GM19351 (cell line): ENCODE measurements around the gene SMAD5.

Experiments used
- ATAC-seq: cut with Tn5 transposase; IDR thresholded peaks from one replicate; pipeline ENCODE4 v1.9.1; 2021; ENCODE audit warnings: mild to moderate bottlenecking, moderate library complexity; ENCODE audit not compliant: unreplicated experiment

SMAD5 gene

DNA sequence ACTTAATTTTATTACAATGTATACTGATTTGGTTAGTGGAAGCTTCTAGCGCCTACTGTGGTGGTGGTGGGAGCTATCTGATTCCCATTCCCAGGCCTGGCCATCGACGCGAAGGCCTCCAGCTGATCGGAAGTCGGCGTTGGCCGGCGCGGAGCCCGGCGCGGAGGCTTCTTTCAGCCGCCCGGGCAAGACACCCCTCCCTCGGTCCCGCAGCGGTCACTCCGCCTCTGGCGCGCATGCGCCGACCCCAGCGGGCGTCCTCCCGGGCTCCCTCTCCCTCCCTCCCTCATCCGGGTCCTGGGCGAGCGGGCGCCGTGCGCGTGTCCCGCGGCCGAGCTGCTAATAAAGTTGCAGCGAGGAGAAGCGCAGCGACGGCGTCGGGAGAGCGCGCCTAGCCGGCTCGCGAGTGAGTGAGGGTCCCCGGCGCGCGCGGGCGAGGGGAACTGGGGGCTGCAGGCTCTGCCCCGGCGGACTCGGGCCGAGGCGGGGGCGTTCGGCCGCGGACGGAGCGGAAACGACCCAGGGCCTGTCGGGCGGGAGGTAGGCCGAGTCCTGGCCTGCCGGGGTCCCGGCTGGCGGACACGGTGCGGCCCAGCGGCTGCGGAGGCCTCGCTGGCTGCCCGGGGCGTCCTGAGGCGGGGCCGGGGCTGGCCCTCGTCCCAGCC lies at the start of gene SMAD5:
Gene SMAD5 (plus strand): TSS at position 289 of the 665 bp plus-strand sequence. CDS start 20,916 bp downstream, outside the sequence.
- ATAC-seq: peak; percentile 91

DNA sequence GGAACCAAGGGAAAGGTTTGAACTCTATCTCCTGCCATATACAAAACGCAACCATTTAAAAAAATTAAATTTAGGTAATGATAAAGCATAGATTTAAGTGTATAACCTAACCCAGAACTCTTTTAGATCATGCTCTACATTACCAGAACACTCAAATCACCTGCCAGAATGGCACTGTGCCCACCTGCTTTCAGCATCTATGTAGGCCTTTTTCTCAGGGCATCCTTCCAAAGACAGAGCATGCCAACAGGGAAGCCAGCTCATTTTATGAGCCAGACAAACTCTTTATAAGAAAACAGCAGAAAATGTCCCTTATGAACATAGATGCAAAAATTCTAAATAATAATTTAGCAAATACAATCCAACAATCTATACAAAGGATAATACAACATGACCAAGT lies 47.9 kb upstream of the SMAD5 start:
- no peak for ATAC-seq

DNA sequence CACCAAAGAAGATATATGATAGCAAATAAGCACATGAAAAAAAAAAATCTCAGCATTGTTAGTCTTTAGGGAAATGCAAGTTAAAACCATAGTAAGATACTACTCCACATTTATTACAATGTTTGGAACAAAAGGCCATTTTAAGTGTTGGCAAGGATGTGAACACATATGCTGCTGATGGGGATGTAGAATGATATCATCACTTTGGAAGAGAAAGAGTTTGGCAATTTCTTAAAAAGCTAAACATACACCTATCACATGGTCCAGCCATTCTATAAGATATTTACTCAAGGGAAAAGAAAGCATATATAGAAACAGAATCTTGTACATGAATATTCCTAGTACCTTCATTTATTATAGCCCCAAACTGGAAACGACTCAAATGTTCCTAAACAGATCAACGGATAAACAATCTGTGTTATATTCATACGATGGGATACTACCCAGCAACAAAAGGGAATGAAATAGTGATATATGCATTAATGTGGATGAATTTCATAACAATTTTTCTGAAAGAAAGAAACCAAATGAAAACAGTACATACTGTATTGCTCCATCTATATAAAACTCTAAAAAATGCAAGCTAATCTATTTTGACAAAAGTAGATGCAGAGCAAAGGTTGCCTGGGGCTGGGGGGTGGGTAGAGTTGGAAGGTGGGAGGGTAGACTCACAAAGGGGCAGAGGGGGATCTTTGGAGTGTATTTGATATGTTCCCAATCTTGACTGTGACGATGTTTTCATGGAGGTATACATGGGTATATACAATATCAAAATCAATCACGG lies 45.7 kb upstream of the SMAD5 start:
- no peak for ATAC-seq

DNA sequence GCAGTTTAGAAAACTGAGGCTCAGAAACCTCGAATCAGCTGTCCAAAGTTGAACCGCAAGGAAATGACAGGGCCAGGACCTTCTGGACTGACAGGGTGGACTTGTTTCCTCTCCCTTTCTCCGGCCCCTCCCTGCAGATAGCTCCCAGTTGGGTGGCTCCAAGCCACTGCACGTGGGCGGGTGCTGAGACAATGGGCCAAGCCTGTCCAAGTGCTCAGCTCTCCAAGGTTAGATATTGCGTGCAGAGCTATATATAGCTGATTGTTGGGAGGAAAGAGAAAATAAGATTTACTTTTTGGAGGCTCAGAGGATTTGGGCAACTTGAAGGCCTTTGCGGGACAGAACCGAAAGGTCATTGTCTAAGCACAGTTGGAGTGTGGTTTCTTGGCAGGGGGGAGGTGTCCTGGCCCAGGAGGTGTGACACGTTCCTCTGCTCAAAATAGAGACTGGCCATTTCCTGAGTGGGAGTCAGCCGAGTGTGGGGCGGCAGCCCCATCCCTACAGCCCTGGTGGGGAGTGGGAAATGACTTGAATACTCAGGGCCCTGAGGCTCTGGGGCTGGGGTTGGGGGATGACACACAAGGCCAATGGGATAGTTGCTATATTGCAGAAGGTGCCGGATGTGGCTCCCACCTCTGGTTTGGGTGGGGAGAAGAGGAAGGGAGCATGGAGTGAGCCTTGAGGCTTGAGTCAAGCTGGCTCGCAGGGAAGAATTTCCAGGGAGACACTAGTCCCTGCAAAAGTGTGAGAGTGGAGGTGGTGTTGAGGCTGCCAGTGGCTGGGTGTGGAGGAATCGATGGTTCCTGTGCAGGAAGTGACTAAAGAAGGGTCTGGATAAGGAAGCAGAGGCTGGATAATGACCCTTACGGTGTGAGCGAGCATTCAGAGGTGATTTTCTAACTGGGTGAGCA lies 44.4 kb upstream of the SMAD5 start:
- ATAC-seq: no peak

DNA sequence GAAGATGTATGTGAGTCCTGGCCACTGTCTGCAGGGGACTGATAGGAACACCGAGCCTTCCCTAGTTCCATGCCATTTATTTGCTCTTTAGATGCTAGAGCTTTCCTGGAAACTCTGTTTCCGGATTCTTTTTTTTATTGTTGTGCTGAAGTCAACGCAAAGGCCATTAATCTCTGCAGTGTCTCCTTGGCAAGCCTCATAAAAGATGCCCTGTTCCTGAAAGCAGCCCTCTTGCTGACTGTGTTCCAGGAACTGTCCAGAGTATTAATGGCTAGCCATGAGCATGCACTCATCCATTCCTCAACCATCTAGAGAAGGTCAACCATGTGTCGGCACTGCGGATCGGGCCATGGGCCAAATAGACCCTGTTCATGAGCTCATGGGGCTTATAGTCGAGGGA lies 42.9 kb upstream of the SMAD5 start:
- no peak for ATAC-seq

DNA sequence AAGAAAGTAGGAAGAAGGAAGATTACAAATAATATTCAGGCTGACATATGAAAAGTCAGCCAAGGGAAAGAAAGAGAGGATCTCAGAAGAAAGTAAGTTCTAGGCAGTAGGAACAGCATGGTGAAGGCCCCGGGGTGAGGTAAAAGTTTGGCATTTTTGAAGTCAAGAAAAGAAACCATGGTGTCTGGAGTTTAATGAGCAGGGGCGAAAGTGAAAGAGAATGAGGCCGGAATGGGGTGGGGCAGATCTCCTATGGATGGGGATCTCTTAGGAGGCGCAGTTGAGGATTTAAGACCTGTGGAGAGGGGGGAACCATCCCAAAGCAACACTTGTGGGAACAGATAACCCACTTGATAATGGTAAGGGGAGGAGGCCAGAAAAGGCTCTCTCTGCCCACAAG lies 42.3 kb upstream of the SMAD5 start:
- no peak for ATAC-seq

DNA sequence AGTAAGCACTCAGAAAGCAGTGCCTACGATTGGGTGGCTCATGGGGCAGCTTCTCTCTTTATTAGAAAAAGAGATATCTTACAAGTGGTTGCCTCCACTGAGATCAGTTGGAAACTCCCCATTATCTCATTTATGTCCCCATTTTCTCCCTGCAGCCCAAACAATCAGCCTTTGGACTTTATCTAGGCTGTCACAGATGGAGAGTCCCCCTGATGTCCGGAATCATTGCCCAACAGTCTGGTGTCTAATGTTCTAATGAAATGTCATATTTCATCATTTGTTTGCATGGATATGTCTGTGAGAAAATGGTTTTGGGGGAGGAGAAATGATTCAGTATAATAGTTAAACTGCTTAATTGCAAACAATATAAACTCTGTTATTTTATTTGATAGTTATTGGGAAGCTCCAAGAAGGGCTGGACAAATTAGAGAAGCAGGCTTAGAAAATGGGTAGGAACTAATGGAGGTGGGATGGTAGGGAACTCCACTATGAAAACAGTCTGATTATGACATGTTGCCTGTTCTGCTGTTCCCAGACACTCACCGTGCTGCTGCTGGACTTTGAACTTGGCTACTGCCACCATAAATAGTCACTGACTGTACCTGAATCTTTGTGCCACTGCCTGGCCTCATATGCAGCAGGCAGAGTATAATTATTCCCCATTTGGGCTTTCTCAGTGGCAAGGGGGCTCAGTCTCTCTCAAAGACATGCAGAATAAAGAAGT lies 38.3 kb upstream of the SMAD5 start:
- ATAC-seq: no peak

DNA sequence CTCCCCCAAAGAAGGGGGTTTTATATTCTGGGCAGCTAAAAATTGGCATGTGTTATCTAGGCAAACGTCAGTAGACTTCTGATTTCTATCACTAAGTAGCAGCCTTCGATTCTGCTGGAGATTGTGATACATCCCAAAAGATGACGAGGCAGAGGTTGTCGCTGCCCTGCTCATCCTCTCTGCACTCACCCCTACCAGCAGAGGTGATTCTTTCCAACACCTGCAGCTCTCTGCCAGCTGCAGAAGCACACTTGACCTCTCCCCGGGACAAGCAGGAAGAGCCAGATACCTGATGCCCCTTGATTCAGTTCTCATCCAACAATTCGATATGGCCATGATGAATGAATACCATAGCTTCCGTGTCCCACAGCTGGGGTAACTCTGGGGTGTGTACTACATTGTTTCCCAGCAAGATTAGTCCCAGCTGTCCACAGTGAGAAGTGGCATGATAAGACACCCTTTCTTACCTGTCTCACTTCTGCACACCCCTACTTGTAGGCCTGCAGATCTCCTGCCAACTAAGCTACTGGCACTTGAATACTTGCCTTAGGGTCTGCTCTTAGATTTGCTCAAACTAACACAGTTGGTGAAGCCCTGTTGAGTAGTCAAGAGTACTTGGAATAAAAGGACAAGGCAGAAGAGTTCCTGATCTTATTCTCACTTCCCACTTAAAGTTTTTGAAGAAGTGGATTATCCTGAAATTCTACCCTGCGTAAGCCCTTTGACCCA lies 37.6 kb upstream of the SMAD5 start:
- no peak for ATAC-seq

DNA sequence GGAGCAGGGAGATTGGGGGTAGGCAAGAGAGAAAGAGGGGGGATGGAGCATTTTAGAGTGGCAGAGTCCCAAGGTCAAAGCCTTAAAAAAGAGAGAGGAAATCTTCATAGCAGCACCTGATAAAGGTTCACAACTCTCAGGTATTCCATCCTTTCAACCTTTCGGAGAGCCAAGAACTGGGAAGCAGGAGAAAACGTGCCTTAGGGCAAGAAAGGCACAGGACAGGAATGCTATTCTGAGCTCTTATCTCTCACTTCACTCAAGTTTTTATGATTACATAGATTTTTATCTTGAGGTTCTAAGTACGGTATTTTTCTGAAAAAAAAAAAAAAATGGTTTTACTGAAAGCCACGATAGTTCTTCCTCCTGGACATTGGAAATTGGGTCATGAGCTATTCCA lies 34.5 kb upstream of the SMAD5 start:
- ATAC-seq: no peak

DNA sequence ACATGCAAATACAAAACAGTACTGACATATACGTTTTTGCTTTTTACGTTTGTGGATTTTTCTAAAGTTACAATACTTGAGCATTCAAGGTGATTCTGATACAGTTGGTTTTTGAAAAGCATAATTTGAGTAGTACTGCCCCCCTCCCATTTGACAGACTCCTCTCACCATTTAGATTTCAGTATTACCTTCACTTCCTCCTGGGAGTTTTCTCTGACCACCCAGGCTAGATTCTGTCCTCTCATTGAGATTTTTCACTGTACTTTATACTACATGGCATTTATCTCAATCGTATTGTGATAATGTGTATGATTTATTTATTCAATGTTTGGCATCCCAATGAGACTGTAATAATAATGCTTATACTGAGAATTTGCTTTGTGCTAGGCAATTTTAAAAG lies 32.8 kb upstream of the SMAD5 start:
- no peak for ATAC-seq

DNA sequence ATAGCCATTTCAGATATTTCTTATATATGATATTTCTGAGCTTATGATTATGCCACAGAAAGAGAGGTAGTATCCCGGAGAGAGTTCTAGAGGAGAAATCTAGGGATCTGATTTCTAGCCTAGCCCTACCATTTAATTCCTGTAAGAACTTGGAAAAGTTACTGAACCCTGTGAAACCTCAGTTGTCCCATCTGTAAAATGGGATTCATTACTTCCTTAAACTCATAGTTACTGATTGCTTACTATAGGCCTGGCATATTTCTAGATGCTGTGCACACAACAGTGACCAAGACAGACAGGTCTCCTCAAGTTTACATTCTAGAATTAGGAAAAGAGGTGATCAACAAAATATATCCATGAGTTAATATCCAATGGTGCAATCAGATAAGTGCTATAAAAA lies 30.8 kb upstream of the SMAD5 start:
- no peak for ATAC-seq

DNA sequence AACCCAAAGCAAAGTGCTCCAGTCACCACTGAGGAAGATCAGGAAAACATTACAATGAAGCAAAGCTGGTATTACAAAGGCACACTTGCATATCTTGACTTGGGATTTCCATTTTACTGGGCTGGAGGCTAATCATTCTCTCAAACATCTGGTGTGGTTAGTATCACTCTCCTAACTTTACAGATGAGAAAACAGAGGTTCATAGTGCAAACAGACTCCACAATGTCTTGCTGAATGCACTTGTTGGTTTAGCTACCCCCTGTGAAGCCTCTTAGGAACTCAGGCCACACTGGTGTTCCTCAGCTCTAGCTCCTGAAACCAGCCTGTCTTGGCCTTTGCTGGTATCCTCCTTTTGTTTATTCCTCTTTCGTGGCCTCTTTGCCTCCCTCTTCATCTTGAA lies 29.5 kb upstream of the SMAD5 start:
- ATAC-seq: no peak

DNA sequence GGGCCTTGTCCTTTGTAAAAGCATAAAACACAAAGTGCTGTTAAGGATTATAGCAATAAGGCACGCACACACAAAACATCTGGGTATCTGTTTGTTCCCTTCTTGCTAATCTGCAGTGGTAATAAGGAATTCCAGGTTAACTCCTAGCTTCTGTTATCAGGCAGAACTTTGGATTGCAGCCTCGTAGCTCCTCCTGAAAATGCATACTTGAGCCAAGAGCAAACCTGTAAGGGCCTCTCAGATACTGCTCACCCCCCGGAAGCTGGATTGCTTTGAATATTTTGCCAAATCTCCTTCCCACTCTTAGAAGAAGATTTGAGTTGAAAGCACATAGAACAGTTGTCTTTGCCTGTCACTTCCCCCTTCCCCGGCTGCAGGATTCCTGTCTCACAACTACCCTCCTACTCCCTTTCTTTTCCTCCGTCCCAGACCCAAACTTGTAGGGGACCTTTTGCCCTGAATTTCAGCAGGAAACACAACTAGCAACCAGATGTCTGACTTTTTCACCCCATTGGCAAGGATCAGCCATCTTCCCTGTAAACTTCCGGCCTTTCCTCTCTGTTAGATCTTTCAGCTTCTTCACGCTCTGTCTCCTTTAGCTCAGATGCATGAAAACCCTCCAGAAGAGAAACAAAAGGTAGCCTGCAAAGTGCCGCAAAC lies 28.2 kb upstream of the SMAD5 start:
- ATAC-seq: no peak

DNA sequence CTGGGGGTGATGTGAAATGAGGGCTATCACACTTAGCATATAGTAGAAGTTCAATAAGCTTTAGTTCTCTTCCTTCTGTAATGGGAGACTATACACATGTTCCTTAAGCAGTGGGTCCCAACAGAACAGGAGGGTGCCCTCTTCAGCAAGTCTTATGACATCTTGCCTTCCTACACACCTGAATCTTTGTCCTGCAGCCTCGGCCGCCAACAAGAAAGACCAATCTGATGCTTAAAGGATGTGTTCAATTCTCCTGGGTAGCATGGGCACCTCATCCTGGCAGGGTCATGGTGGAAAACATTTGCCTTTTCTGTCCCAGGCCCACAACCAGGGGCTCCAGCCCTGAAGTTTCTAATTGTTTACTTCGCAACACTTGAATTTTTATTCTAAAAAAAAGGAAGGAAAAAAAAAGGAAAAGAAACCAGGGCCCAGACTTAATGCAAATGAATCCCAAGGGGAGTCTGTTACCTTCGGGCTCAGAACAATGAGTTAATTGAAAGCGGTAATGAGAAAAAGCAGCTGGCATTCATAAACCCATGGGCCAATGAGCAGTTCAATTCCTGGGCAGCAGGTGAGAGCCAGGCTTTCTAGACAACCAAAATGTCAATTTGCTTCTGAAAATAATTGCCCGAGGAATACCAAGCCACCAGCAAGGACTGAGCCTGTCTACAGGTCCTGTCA lies 26.2 kb upstream of the SMAD5 start:
- no peak for ATAC-seq

DNA sequence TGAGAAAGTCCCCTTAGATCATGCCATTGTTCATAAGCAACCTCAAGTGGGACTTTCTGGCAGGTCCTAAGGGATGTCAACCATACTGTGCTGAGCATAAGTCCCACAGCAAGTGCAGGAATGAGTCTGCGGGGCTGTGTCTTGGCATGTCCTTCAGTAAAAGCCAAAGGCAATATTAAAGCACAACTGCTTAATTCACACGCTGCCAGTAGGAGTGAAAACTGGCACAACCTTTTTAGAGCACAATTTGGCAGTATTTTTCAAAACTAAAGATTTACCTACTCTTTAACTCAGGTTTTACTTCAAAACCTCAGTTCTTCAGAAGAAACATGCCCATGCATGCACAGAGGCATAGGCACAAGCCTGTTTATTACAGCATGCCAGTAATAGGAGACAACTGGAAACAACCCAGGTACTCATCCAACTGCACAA lies 24.4 kb upstream of the SMAD5 start:
- no peak for ATAC-seq

DNA sequence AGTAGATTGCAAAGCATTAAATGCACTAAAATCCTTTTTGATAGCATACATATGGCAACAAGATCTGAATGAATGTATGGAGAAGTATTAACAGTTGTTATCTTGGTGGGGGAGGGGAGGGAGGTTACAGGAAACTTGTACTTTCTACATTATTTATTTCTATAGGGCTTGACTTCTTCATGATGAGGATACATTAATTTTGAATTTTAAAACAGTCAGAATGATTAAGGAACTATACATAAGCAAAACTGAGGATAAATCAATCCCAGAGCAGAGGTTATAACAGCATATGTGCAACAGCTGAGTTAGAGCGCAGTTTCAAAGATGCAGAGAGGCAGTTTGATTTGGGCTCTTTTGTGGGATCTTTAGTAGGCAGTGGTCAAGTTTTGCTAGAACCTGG lies 23.9 kb upstream of the SMAD5 start:
- ATAC-seq: no peak

DNA sequence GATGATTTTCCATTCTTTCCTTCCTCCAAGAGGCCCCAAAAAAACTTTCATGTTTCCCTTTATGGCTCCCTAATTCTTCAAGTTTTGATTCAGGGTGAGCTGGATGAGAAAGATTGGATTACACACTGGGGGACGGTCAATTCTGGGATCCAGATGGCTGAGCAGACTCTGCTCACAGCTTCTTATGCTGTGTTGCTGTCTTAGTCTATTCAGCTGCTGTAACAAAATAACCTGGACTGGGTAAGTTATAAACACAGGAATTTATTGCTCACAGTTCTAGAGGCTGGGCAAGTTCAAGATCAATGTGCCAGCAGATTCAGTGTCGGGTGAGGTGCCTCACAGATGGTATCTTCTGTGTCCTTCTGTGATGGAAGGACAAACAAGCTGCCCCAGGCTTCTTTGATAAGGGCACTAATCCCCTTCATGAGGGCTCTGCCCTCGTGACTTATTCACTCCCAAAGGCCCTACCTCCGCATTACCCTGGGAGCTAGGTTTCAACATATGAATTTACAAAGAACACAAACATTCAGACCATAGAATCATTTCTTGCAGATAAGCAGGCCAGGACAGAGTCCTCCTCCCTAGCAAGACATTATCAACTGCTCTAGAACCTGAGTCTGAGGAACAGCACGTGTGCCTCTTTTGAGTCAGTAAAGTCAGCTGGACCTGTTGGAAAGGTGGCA lies 23.1 kb upstream of the SMAD5 start:
- no peak for ATAC-seq

DNA sequence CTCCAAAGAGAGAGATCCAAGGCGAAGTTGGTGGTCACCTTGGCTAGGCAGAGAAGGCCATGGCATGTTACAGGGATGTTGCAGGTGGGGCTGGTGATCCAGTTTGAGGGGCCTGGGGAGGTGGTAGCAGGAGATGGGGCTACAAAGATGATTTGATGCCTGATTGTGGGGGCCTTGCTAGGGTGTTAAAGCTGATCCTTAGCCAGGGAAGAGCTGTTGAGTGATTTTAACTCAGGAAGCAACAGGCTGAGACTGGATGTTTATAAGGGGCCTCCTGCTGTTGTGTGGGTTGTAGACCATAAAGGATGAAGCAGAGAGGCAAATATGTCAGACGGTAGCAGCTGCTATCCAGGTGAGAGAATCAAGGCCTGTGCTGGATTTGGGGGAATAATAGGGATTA lies 19.0 kb upstream of the SMAD5 start:
- ATAC-seq: no peak
